GM04503 (cell line): Measurements from ENCODE around the gene CD300LF.

ENCODE experiments used
- DNase-seq: peaks from one replicate; pipeline ENCODE4 v3.0.0-alpha.2; 2012; ENCODE audit warnings: low read depth

The CD300LF gene

DNA sequence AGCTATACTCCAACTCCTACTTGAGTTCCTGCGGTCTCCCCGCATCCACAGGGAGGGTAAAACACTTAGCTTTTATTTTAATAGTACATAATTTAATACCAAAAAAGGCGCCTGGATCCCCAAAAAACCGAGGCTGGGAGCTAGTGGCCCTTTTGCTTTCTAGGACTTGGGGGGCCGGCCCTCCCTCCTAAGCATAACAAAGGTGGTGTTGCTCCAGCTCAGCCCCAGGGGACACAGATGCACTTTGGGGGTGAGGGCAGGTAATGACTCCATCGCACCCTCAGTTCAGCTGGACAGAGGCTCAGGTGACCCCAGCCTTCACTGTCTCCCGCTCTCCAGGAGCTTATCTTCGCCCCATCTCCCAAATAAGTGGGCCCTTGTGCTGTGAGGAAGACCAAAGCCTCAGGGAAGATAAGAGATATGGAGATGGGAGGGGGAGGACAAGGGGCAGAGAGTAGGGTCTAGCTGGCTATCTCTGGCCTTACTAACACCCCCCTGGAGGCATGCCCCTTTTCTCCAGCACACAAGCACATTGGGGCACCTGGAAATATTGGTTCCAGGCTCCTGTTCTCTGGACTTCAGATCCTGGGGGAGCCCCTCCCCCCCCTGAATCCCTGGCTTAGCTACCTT is 32.9 kb upstream of the CD300LF start:
- no peak for DNase-seq

DNA sequence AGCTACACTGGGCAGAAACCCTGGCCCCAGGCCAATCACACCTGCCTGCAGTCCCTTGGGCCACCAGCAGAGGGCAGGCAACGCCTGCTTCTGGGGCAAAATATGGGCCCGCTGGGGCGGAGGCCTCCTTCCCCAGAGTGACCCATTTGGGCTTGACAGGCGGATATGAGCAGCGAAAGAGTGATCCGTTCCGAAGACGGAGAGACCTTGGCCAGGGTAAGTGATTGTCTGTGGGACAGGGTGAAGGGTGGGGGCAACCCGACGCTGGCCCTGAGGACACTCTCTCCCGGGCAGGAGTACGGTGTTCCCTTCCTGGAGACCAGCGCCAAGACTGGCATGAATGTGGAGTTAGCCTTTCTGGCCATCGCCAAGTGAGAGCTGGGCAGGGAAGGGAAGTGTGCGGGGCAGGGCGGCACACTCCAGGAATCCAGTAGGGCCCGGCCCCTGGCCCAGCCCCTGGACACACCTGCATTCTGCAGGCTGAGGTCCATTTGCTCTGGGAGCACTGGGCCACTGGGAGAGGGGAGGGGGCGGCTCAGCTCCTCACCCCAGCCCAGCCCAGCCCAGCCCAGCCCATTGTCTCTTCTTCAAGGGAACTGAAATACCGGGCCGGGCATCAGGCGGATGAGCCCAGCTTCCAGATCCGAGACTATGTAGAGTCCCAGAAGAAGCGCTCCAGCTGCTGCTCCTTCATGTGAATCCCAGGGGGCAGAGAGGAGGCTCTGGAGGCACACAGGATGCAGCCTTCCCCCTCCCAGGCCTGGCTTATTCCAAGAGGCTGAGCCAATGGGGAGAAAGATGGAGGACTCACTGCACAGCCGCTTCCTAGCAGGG is 32.2 kb upstream of the CD300LF start:
- no peak for DNase-seq

DNA sequence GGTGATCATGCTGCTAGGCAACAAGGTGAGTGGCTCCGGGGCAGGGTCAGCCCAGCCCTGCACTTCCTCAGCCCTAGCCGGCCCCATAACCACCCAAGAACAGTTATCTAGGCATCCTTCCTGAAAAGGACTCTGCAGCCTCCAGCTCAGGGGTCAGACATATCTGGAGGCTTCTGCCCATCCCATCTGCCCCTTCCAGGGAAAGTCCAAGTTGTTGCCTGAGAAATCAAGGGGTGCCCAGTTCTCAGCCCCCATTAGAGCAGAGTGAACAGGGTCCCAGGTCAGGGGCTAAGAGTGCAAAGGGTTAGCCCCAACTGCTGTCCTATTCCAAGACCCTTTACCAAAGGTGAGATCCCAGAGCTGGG is 31.6 kb upstream of the CD300LF start:
- no peak for DNase-seq

DNA sequence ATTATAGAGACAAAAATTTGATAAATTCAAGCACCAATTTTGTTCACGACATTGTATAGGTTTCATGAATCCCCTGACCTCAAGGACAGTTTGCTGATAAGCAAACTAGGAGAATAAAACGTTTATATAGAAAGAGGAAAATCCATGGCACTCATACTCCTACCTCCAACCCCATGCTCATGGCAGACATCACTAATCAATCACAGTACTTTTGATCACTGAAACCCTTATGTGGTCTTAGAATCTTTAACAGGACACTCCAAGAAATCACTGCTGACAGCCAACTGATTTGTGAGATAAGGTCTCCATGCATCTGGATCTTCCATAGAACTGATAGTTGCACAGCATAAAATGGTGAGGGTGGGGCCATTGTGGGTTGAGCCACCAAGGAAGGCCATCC is 31.0 kb upstream of the CD300LF start:
- no peak for DNase-seq

DNA sequence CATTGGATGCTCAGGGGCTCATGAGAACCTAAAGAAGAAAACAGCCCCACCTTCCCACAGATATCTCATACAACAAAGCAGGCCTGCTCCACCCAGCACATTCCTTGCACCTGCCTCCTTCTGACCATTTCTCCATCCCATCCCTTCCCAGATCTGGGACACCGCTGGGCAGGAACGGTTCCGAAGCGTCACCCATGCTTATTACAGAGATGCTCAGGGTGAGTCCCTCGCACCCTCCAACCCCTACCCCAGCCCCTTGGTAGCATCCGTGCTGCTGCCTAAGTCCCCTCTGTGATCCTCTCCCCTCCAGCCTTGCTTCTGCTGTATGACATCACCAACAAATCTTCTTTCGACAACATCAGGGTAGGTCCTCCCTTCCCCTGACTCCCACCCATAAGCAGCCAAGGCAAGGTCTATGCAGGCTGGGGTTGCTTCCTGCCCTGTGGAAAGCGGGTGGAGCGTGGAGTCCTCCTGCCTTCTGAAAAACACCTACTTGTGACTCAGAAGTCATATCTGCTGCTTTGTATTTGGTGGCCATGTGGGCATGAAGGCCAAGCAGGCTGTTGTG is 30.3 kb upstream of the CD300LF start:
- DNase-seq = no peak

DNA sequence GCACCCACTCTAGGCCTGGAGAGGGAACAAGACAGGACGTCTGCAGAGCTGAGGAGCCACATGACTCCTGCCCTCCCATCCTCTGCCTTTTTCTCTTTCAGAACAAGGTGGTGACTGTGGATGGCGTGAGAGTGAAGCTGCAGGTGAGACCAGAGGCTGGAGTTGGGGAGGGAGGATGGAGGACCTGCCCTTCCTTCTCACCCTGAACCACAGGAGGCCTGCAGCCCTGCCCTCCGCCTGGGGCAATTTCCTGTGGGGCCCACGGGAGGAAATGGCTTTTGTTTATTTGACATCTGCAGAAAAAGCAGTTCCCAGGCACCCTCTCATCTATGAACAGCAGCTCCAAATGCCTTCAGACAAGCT is 29.4 kb upstream of the CD300LF start:
- no peak for DNase-seq

DNA sequence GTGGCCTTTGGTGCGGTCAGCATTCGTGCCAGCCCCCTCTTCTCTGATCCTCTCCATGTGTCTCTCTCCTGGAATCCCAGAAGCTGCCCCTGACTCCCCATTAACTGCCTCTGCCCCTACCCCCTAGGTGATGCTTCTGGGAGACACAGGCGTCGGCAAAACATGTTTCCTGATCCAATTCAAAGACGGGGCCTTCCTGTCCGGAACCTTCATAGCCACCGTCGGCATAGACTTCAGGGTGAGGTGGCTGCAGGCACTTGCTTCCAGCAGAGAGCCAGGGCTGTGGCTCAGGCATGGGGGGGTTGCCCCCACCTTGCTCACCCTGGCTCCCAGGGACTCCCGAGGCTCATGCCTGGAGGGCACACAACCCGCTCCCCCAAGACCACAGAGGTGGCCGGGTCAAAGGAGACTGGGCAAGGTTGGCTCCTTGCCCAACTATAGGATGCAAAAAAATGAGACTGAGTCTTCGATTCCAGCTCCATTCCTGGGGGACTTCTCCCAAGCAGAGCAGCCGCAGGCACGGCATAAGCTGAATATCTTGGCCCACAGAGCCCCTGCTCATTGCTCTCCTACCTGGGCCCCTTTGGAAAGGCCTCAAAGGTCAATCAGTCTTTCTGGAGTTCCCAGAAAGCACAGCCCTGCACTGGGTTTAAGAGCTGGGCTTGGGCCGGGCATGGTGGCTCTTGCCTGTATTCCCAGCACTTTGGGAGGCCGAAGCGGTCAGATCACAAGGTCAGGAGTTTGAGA is 28.1 kb upstream of the CD300LF start:
- no peak for DNase-seq

DNA sequence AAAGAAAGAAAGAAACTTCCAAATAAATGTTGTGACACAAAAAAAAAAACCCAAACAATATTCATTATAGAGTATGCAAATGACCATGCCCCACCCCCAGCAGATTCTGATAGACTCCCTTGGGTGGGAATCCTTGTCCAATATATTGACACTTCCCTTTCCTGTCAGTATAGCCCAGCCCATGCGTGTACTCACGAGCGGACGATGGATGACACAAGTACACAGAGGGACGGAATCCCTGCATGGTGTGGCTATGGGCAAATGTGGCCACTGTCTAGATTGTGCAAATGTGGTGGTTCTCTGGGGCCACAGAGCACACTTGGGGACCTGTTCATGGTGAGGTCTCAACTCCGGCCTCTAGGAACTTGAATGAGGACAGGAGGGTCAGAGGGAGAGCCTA is 27.4 kb upstream of the CD300LF start:
- DNase-seq = no peak

DNA sequence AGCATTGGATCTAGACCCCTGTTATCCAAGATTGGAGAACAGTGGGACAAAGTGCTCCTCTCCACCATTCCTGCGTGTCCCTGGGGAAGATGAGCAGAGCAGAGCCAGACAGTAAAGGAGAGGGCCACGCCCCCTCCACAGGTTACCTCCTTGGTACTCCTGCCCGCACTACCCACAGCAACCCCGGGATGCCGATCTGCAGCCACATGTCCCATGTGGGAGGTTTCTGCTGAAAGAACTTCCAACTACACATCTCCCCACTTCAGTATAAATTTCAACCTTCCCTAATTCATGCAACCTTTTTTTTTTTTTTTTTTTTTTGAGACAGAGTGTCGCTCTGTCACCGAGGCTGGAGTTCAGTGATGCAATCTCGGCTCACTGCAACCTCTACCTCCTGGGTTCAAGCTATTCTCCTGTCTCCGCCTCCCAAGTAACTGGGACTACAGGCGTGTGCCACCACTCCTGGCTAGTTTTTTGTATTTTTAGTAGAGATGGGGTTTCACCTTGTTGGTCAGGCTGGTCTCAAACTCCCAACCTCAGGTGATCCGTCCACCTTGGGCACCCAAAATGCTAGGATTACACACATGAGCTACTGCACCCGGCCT is 26.6 kb upstream of the CD300LF start:
- DNase-seq = no peak

DNA sequence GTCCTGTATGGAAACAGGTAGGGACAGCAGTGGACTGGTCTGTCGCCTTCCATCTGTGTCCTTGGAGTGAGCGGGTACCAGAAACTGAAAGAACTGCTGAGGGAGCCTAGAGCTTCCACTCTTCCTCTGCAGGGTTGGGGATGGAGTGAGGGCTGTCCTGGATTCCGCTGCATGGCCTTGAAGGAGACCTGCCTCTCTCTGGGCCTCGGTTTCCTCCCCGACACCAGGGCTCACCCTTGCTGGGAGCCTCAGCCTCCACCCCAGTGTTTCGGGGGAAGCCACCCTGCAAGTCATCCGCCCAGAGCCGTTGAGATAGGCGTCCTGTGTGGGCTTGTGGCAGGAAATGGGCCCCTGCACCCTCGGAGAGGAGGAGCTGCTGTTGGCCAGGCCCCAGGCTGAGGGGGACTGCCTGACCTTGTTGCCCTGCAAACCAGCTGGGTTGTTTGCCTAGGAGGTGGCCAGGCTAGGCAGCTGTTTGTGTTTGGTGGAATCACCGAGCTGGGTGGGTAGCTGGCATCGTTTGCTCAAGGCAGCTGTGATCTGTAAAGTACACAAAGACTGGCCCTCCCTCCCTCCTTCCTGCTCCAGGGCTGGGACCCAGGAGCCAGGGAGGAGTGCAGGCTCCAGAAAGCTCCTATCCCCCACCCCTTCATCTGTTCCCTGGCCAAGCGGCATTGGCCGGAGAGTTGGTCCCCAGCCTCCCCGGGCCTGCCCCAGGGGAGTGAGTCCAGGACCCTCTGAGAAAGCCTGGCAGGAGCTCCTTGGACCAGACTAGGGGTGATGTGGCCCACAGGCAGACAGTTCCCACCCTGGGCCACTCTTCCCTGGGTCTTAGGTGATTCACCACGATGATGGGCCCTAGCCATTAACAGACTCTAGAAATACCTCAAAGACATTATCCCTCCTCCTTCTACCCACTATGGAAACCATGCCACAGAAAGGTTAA is 25.6 kb upstream of the CD300LF start:
- DNase-seq = no peak

DNA sequence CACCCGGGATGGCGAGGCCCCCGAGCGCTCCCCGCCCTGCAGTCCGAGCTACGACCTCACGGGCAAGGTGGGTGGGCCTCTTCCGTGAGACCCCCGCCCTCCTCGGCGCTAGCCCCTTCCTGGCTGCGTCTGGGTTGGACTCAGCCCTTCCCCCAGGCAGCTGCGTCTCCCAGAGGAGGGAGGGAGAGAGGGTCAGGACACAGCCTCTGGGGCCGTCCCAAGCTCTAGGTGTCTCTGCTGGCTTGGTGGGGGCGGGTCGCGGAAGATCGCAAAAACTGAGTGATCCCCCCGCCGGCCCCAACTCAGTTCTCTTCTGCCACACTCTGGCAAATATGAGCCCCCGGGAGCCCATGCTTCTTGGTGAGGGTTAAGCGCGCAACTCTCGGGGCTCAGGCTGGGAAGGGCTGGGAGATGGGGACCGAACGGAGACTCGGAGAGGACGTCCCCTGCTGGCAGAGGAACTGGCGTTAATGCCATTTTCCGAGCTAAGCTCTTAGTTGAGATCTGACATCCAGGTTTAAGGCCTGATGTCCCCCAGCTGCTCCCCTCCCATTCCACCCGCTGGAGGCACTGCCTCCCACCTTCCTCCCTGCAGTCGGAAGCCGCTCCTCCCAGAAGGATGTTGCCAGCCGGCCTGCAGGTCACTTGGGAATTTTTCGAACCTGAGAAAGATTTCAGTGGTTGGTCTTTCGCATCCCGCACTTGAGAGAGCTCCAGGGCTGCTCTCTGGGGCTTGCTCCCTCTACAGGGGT is 24.8 kb upstream of the CD300LF start:
- DNase-seq = no peak

DNA sequence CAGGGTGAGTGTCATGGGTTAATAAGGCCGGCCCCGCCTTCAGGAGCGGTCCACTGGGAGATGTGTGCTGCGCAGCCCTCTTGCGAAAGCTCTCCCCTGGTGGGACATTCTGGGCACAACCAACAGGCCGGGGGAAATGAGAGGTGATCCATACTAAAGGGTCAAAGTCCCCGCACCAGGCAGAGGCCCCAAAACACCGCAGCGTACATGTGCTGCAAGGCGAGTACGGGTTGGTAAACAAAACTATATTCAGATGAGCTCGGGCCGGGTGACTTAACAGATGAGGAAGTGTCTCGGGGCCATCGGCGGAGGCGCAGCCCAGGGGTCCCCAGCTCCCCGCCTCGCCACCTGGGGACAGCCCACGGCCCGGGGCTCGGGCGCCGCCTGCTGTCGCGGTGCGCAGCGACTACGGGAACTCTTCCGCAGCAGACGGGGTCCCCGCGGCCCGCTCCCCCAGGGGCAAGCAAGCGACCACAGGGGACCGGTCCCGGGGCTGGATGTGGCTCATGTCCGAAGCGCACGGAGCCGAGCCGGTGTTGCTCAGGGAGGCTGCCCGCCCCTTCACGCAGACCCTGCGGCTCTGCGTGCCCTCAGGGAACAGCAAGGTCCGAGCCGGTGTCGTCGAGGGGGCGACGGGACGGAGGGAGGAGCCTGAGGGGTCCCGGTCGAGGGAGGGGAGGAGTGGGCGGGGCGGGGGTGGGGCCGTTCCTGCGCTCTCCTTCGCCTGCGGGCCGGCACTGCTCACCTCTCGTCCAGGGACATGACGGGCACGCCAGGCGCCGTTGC is 24.0 kb upstream of the CD300LF start, which contains the start of gene RAB37:
Gene RAB37 (plus strand): TSS at position 744 of the 786 bp plus-strand sequence. CDS start 17 bp downstream, at position 761.
- DNase-seq = no peak

DNA sequence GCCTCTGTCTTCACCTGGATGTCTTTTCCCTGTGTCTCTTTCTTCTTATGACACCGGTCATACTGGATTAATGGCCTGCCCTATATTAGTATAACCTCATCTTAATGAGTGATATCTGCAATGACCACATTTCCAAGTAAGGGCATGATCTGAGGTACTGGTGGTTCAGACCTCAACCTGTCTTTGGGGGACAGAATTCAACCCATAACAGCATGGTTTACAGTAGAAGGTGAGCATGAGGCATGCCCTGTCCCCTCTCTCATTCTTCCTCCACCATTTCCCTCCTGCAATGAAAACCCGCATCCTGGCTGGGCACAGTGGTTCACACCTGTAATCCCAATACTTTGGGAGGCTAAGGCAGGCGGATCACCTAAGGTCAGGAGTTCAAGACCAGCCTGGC is 21.5 kb upstream of the CD300LF start:
- DNase-seq = no peak

DNA sequence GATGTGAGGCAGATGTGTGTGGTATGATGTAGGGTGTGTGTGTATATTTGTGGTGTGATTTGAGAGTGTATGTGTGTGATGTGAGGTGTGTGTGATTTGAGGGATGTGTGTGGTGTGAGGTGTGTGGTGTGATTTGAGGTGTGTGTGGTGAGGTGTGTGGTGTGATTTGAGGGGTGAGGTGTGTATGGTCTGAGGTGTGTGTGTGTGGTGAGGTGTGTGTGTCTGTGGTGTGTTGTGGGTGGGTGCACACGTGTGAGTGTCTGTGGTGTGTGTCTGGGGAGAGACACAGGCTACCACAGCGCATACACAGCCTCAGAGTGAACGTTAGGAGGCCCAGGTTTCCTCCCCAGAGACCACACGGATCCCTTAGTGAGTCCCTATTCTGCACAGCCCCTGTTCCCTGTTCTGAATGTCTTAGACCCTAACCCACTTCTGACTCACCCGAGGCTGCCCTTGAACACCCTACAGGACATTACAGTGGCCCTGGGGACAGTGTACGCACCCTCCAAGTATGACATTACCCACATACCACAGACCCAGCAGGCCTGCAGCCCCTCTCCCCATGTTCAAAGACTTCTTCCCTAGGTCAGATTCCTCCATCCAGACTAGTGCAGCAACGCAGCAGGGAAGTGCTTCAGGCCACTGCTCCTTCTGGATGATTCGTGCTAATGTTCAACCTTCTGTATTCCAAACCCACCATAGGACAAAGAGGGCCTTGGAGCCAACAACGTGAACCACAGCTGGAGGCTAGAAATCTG is 20.8 kb upstream of the CD300LF start:
- no peak for DNase-seq

DNA sequence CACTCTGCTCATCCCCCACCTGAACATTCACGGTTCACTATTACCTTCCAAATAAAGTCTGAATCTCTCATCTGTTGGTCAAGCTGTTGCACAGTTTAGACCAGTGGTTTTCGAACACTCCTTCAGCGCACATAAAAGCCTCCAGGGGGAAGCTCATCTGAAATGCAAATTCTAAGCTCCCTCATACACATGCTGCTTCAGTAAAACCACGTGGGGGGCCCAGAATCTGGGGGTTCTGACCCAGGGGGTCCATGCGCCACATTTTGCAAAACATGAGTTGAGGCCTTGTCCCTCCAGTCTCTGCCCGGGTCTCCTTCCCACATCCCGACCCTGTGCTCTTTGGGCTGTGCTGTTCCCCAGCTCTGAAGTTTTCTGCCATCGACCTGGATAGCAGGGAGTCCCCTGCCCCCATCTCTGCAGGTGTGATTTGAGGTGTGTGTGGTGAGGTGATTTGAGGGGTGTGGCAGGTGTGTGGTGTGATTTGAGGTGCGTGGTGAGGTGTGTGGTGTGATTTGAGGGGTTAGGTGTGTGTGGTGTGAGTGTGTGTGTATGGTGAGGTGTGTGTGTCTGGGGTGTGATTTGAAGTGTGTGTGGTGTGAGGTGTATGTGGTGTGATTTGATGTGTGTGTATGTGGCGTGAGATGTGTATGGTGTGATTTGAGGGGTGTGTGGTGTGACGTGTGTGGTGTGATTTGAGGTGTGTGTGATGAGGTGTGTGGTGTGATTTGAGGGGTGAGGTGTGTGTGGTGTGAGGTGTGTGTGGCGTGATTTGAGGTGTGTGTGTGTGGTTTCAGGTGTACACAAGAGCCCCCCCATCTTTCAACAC is 19.5 kb upstream of the CD300LF start:
- no peak for DNase-seq

DNA sequence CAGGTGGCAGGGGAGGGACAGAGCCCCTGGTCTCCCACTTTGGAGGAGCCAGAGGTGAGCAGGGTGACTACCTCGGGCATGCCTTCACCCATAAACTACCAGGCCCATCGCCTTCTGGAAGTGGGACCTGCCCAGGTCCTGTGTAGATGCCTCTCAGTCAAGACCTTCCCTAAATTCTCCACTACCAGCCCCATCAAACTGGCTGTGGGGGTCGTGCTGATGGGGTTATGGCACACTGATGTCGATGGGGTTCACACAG is 18.6 kb upstream of the CD300LF start:
- DNase-seq = no peak

DNA sequence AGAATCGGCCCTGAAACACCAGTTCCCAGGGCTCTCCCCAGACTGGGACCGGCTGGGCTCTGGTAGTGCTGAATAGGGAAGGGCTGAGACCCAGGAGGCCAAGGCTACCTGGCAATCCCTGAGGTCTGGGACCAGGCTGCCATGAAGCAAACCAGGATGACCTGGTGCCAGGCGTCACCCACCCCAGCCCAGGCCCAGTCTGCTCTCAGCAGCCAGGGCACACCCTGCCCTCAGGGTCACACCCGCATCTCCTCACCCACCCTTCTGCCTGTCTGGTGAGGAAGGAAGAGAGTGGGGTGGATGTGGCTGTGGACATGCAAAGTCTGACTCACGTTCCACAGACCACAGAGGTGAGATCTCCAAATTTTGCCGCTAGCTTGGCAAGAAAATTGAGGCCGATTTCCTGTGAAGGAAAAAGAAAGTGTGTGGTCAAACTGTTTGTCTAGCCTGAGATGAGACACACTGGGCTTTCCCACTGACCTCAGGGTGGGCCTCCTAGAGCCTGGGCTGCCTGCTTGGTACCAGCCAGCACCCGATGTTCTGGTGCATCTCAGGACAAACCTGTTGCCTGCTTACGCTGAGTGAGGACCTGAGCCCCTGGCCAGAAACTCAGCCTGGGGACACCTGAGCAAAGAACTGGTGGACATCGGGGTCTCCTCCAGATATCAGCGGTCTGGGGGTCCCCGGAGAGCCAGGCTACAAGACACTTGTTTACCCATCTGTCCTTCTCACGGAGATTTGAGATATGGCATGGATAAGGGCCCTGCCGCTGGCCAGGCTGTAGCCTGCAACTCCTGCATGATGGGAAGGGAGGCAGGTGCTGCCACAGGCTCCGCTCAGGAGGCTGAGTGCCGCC is 18.0 kb upstream of the CD300LF start:
- DNase-seq = no peak
